GM10266 (cell line): Measurements from ENCODE around the gene ADAM19.

Experiments used
- DNase-seq: peaks from one replicate; pipeline ENCODE4 v3.0.0; 2012; ENCODE audit errors: extremely low spot score
- TF ChIP-seq, protein P1 (sequence below): IDR thresholded peaks from 2 replicates; pipeline ENCODE4 v1.5.1; 2012; ENCODE audit warnings: mild to moderate bottlenecking, low read depth; ENCODE audit not compliant: control insufficient read depth, insufficient read depth; ENCODE audit errors: missing control alignments

ADAM19 gene

DNA sequence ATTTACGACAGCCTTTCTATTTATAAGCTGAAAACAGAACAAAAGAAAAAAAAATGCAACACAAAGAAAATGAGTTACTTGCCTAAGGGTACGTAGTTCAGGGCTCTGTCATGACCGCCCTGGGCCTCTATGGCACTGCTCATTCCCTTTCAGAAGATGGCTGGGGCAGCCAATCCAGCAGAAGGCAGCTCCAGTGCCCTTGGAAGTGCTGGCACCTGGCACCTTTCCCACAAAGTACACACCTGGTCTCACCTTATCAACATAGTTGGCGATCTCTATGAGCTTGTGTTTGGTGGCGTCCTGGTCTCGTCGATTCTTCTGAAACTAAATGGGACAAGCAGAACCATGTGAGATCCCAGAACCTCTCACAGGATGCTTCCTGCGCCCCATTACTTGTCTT, 62.4 kb downstream of the ADAM19 start:
- TF ChIP-seq, protein P1, sequence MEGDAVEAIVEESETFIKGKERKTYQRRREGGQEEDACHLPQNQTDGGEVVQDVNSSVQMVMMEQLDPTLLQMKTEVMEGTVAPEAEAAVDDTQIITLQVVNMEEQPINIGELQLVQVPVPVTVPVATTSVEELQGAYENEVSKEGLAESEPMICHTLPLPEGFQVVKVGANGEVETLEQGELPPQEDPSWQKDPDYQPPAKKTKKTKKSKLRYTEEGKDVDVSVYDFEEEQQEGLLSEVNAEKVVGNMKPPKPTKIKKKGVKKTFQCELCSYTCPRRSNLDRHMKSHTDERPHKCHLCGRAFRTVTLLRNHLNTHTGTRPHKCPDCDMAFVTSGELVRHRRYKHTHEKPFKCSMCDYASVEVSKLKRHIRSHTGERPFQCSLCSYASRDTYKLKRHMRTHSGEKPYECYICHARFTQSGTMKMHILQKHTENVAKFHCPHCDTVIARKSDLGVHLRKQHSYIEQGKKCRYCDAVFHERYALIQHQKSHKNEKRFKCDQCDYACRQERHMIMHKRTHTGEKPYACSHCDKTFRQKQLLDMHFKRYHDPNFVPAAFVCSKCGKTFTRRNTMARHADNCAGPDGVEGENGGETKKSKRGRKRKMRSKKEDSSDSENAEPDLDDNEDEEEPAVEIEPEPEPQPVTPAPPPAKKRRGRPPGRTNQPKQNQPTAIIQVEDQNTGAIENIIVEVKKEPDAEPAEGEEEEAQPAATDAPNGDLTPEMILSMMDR, result no peak
- DNase-seq, result no peak

DNA sequence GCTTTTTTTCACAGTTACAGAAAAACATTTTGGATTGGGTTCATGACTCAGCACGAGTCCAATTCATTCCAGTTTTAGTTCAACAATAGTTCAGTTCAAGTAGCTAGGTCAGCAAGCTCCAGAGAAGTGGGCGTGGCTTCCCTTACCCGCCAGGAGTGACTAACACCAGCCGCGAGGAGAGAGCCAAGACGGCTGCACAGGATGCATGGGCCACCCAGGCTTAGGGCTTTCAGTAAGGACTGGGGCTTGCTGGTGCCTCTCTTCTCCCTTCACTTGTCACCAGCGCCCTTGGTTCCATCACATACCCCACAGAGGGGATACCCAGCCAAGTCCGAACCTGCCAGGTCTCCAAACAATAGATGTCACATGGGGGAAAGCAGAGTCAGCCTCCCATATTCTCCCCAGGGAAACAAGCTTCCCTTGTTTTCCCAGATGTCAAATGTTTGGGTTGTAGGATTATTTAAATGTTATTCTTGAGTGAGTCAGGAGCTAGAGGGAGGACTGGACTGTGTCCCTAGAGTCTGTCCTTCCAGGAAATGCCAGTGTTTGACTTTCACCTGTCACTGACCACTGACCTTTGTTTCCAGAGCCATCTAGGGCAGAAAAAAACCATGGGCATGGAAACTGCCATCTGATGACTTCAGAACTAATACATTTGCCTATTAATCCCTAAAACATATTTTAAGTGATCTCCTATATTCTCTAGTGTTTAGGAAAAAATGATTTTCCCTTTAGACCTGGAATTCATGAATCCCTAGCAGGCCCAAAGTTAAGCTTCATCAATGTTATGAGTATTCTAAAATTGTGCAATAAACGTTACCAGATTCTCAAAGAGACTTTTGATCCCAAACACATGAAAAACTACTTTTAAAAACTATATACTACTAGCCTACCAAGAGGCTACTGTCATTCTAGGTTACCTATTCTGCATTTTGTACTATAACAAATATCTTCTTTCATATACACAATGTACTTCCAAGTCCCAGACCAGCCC, 63.6 kb downstream of the ADAM19 start:
- no peak for DNase-seq
- TF ChIP-seq, protein P1, result no peak

DNA sequence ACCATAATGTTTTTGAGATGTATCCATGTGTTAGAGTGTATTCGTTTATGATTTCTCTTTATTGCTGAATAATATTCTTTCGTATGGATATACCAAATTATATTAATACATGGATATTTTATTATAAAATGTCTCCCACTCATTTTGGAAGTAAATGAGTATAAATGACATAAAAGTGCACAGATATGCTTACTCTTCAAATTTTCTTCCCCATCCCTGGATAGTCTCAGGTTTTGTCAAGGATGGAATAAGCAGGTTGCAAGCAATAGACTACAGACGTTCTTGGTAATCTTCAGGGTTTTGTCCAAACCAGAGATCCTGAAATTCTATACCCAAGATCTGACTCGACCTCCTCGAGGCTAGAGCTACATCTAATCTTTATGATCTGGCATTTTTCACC, 64.9 kb downstream of the ADAM19 start:
- TF ChIP-seq, protein P1, result no peak
- no peak for DNase-seq

DNA sequence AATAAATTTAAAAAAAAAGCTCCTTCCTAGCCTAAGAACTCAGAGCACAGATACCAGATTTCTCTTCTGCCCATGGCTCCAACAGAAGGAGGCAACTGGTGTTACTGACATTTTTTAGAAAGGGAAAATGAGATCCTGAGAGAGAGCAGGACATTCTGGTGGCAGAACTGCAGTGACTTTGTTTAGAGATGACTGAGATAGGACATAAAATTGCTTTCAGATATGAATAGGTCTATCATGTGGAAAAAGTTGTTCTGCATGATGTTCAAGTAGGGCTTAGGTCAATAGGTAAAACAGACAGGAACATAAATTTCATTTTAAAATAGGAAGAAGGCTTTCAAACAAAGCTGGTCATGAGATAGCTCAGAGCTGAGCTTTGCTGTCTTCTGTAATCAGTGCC, 66.0 kb downstream of the ADAM19 start:
- TF ChIP-seq, protein P1, result no peak
- no peak for DNase-seq

DNA sequence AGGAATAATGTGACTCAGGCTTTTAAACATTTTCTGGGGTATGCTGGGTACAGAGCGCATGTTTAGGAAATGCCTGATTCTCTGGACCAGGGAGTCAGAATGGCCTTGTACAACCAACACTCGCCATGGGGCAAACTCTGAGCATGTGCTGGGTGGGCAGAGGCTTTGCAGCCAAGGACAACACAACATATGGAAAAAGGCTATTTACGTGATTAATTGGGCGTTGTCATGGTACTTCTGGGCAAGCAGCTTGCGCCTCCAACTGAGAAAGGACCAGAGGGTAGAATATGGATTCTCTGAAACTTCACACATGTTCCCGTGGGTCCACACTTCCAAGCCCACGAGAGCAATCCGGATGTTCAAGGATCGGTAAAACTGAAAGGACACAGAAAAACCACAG, 66.5 kb downstream of the ADAM19 start:
- DNase-seq, result no peak
- TF ChIP-seq, protein P1, result no peak

DNA sequence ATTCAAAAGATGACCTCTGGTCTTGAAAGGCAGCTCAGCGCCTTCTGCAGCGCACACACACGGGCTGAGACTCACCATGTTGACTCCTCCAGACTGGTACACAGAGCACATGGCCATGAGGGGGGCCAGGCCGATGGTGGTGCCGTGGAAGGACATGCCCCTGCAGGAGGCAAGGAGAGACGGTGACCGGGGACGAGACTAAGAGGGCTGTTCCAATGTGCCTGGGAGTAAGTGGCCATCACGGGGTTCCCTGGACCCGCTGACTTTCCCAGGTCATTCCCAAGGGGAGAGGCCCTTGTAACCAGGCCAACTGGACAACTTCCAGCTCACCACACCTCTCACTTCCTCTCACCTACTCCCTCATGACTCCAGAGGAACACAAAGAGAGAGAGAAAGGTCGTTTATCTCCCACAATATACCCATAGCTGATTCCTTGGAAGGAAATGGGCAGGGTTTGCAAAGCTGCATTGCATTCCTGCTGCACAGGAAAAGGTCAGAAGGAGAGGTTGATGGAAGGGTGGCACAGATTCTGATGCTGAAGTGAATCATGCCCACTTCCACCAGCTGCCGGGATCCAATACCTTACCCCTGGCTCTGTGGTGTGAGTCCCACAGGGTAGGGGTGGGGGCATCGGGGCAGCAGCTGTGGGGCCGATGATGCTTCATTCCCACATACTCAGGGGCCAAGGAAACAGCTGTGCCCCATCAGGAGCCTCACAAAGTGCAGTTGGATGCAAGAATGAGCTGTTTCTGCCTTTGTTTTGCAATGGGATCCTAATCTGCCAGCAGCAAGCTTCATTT, 68.4 kb downstream of the ADAM19 start:
- no peak for DNase-seq
- TF ChIP-seq, protein P1, result no peak
